HG02763 (cell line): Measurements from ENCODE around the gene PPP1R7.

Source experiments
- ATAC-seq: cut with Tn5 transposase; IDR thresholded peaks from one replicate; pipeline ENCODE4 v1.9.1; 2021; ENCODE audit warnings: mild to moderate bottlenecking, moderate library complexity; ENCODE audit not compliant: unreplicated experiment

The PPP1R7 gene

GRCh38 chr2:241160318-241160717, 10.1 kb downstream of the PPP1R7 start:
- no peak for ATAC-seq

- ATAC-seq, result no peak
These were observed 11.5 kb downstream of the PPP1R7 start for GRCh38 chr2:241161646-241162281.

GRCh38 chr2:241163601-241164118, 13.4 kb downstream of the PPP1R7 start:
- no peak for ATAC-seq

GRCh38 chr2:241168366-241168765, 18.1 kb downstream of the PPP1R7 start:
- ATAC-seq, result no peak

- no peak for ATAC-seq
These were observed 23.3 kb downstream of the PPP1R7 start for GRCh38 chr2:241173557-241173956.

- ATAC-seq, result no peak
These were observed 27.5 kb downstream of the PPP1R7 start for GRCh38 chr2:241177526-241178334.

- ATAC-seq, result no peak
These were observed 28.7 kb downstream of the PPP1R7 start for GRCh38 chr2:241178961-241179360.

- no peak for ATAC-seq
These were observed 29.6 kb downstream of the PPP1R7 start for GRCh38 chr2:241179899-241180298.

- no peak for ATAC-seq
These were observed 30.2 kb downstream of the PPP1R7 start for GRCh38 chr2:241180495-241180894.

GRCh38 chr2:241182126-241182525, 31.9 kb downstream of the PPP1R7 start:
- no peak for ATAC-seq

- ATAC-seq, result no peak
These were observed 32.4 kb downstream of the PPP1R7 start for GRCh38 chr2:241182531-241183133.

- no peak for ATAC-seq
These were observed 33.0 kb downstream of the PPP1R7 start for GRCh38 chr2:241183221-241183620.

GRCh38 chr2:241184901-241185300, 34.6 kb downstream of the PPP1R7 start:
- ATAC-seq, result no peak

GRCh38 chr2:241185961-241186360, 35.7 kb downstream of the PPP1R7 start:
- ATAC-seq, result no peak

- ATAC-seq, result no peak
These were observed 37.0 kb downstream of the PPP1R7 start for GRCh38 chr2:241187101-241187917.

GRCh38 chr2:241187918-241188234, 37.6 kb downstream of the PPP1R7 start:
- ATAC-seq, result no peak

- no peak for ATAC-seq
These were observed 38.3 kb downstream of the PPP1R7 start, which contains the start of gene ANO7 for GRCh38 chr2:241188361-241189092. ANO7 (plus strand) TSS chr2:241188677; CDS start chr2:241190064, 1,387 bp downstream.

GRCh38 chr2:241189093-241189855, 39.0 kb downstream of the PPP1R7 start:
- ATAC-seq, result no peak

GRCh38 chr2:241189856-241190201, 39.6 kb downstream of the PPP1R7 start:
- no peak for ATAC-seq
